ENCODE measurements around the gene SMPD4.
"Not testable (repeated sequence)": the region's sequence is repeated elsewhere in the genome, so short reads cannot be mapped to it uniquely, and the experiment has no call there.

DNA sequence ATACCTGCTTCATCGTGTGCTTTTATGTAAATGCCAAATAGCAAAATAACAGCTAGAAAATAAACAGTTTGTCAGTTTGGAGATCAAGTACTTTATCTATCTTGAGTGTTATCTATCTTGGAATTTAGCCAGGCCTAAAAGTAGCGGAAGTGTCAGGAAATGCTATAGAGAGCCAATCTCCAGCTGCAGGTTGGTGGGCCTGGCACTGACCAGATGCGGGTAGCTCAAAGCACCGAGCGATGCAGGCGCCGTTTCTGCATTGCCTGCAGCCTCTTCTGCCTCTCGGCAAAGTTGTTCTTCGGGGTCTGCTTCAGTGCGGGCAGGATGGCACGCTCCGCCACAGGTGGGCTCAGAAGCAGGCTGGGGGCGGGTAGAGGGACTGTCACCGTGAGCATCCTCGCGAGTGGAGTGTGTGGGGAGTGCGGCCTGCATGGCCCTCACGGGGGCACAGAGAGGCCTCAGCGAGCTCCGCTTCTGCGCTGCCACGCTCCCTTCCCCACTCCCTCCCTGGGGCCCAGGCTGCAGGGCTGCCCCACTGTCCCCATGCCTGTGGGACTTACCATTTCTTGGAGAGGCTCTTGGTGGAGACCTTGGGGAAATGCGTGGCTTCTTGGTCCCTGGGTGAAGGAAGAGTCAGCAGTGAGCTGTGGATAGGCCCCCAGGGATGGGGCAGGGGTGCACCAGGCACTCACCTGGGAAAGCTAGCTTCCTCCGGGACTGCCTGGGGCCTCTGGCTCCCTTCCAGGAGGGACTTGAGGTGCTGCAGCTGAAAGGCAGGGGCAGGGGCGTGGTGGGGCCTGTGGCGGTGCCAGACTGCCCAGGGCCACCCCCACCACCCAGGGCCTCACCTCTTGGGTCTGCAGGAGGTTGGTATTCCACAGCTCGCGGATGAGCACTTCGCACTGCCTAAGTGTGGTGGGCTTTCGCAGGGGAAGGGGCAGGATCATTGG lies 41.8 kb downstream of the SMPD4 start:
- not testable (repeated sequence) for TF ChIP-seq CTCF, POLR2A (IDR thresholded peaks at IDR 0.05)
